GM21528 (cell line): ENCODE data around the gene IL17RE.
"Not testable (repeated sequence)": the region's sequence is repeated elsewhere in the genome, so short reads cannot be mapped to it uniquely, and the experiment has no call there.

Experiments used
- ATAC-seq: cut with Tn5 transposase; IDR thresholded peaks from one replicate; pipeline ENCODE4 v1.9.1; 2021; ENCODE audit warnings: mild to moderate bottlenecking, moderate library complexity; ENCODE audit not compliant: unreplicated experiment, low FRiP score

The IL17RE gene

DNA sequence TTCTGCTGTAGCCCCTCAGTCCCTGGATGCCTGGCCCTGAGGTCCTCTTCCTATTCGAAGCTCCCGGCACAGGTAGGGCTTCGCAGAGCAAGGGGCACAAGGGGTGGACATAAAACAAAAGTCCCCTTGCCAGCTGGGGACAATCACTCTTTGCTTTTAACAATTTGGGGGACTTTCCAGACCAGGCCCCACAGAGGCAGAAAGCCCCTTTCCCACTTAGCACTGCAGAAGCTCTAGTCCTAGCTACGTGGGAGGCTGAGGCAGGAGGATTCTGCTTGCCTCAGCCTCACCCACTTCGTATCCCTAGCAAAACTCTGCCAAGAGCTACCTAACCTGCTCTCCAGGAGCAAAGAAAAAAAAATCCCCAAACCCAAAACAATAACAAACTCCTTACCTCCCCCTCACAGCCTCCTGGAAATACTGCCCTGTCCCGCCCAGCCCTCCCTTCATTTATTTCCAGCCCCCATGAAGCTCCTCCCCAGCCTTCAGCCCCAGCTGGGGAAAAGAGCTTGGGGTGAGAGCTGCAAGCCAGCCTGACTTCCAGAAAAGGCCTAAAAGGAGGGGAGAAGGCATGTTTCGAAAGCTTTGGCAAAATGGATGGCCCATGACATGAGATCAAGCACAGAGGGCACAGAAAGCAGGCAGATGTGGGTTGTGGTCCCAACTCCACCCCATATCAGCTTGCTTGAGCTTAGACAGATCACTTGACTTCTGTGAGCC lies 22.7 kb upstream of the IL17RE start, which contains the start of gene CIDEC:
Gene CIDEC (minus strand): TSS at position 424 of the 720 bp plus-strand sequence. CDS start 1,767 bp downstream, outside the sequence.
- ATAC-seq, result no peak

DNA sequence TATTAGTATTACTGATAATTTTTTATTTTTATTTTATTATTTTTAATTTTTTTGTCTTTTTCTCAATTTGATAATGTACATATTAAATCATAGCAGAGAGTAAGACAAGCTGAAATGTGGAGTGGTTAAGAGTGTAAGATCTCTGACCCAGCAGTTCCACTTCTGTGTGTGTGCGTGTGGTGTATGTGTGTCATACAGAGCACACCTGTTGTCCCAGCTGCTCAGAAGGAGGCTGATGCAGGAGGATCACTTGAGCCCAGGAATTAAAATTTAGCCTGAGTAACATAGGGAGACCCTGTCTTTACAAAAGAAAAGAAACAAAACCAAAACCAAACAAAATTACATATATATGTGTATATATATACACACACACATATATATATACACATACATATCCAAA lies 21.2 kb upstream of the IL17RE start:
- ATAC-seq, result no peak

DNA sequence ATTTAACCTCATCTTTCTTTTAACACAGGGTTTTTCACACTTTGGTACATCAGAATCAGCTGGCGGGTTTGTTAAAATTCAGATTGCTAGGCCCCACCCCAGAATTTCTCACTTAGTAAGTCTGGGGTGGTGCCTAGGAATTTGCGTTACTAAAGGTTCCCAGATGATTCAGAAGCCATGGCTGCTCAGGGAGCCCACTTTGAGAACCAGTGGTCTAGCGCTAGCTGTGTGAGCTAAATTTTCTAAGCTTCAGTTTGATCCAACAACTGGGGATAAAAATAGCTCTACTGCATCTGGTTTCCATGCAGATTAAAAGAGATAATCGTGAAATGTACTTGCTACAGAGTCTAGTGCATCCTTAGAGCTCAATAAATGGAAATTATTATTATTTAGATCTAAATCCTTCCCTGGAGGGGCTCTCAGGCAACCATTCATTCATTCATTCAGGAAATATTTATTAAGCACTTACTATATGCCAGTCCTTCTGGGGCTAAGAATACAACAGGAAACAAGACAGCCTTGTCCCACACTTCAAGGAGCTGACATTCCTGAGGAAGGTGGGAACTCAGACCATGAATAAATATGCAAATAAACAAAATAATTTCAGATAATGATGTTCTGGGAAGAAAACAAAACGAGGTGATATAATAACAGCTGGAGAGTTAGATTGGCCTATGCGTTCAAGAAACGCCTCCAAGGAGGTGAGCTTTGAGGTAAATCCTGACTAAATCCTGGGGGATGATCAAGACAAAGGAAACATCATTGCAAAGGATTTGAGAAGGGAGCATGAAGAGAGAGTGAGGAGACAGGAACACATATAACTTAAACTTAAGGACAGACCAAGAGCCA lies 18.7 kb upstream of the IL17RE start:
- no peak for ATAC-seq

GRCh38 chr3:9884555-9885165 lies 18.0 kb upstream of the IL17RE start:
- ATAC-seq, result no peak

GRCh38 chr3:9886328-9886727 lies 16.3 kb upstream of the IL17RE start:
- ATAC-seq, result no peak

GRCh38 chr3:9887480-9887879 lies 15.2 kb upstream of the IL17RE start:
- ATAC-seq, result no peak

GRCh38 chr3:9888540-9888939 lies 14.1 kb upstream of the IL17RE start:
- ATAC-seq, result no peak

DNA sequence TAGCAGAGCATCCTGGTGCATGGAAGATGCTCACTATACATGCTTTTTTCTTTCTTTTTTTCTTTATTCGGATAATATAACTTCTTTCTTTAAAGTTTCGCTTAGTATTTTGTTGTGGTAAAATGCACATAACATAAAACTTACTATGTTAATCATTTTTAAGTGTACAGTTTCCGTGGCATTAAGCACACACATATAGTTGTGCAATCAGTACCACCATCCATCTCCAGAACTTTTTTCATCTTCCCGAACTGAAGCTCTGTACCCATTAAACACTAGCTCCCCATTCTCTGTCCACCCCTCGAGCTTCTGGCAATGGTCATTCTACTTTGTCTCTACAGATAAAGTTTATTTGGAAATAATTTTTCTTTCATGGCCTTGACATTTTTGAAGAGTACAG lies 13.2 kb upstream of the IL17RE start:
- ATAC-seq, result no peak

- ATAC-seq, result peak; percentile 70
Measured at GRCh38 chr3:9890249-9891071, 12.2 kb upstream of the IL17RE start, which contains the start of gene JAGN1. JAGN1 (plus strand) TSS chr3:9890610; CDS start chr3:9890723, 113 bp downstream.

DNA sequence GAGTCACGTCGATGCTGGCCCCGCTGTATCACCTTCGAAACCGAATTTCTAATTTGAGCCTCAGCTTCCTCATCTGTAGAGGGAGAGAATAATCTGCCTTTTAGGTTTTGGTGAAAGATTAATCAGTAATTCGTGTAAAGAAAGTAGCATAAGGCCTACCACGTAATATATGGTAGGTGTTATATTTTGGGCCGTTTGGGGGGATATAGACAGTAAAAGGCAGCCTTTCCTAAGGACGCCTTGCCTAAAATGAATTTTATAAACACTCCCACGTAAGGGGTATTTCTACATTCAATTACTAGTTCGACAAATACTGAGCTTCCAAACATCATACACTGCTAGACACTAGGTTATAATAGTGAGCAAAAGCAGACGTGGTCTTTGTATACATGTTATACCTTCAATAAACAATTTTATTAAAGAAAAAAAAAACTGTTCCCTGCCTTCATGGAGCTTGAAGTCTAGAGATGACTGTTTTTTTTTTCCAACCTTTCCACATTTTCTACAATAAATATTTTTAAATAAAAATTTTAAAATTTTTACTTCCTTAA lies 11.5 kb upstream of the IL17RE start:
- no peak for ATAC-seq

GRCh38 chr3:9893739-9894138 lies 8.9 kb upstream of the IL17RE start:
- ATAC-seq, result no peak

DNA sequence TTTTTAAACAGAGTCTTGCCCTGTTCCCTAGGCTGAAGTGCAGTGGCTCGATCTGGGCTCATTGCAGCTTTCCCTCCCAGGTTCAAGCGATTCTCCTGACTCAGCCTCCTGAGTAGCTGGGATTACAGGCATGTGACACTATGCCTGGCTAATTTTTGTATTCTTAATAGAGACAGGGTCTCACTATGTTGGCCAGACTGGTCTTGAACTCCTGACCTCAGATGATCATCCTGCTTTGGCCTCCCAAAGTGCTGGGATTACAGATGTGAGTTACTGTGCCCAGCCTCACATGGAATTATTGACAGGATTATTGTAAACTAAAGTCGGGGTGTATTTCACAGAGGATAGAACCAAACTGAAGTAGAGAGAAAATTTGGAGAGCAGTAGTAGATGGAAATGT lies 6.9 kb upstream of the IL17RE start:
- not testable (repeated sequence) for ATAC-seq

DNA sequence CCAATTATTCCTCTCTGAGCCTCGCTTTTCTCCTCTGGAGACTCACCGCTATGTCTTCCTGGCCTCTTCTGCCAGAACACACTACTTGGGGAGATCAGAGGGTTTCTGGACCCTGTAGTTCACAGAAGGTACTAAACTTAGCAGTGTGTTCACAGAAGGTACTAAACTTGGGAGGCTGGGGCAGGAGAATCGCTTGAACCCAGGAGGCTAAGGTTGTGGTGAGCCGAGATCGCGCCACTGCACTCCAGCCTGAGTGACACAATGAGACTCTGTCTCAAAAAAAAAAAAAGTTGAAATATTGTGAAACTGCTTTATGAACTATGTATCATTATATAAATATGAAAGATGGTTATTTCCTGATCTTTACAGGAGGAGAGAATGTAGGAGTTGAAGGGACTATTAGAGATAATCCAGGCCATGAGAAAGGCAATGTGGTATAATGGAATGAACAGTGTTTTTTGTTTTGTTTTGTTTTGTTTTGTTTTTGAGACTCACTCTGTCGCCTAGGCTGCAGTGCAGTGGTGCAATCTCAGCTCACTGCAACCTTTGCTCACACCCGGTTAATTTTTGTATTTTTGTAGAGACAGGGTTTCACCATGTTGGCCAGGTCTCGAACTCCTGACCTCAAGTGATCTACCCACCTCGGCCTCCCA lies 5.8 kb upstream of the IL17RE start:
- ATAC-seq, result not testable (repeated sequence)

DNA sequence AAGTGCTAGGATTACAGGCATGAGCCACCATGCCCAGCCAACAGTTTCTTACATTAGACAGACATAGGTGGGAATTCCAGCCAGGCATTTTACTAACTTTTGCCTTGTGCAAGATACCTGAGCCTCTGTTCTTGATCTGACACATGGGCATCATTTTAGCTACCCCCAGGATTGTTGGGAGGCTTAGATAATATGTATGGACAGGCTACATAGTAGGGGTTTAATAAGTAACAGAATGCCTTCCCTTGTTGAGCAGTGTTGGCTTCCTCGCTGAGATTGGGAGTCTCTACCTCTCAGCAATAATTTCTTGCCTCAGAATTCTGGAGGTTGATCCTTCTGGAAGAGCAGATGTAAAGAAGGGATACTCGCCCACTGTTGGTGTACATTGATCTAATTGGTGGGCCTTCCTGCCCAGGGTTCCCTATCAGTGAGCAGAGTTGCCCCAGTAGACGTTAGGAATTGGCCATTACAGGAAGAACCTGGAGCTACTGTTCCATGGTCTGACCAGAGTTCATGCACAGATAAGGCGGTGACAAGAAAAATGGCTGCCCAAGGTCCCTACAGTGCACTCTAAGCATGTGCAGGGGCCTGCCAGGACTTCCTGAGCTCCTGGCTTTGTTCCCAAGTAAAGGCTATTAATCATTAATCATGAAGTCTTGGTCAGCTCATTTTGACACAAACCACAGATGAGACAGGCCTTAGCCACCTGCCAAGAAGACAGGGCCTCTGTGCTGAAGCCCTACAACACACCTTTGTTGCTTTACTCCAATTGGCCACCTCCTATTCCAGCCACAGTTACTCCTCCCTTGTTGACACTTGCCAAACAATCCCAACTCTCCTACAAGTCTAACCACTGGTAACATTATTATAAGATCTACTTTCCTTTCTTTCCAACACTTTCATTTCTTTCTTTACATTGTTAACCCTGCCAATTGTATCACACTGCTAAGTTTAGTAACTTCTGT lies 5.0 kb upstream of the IL17RE start:
- no peak for ATAC-seq

DNA sequence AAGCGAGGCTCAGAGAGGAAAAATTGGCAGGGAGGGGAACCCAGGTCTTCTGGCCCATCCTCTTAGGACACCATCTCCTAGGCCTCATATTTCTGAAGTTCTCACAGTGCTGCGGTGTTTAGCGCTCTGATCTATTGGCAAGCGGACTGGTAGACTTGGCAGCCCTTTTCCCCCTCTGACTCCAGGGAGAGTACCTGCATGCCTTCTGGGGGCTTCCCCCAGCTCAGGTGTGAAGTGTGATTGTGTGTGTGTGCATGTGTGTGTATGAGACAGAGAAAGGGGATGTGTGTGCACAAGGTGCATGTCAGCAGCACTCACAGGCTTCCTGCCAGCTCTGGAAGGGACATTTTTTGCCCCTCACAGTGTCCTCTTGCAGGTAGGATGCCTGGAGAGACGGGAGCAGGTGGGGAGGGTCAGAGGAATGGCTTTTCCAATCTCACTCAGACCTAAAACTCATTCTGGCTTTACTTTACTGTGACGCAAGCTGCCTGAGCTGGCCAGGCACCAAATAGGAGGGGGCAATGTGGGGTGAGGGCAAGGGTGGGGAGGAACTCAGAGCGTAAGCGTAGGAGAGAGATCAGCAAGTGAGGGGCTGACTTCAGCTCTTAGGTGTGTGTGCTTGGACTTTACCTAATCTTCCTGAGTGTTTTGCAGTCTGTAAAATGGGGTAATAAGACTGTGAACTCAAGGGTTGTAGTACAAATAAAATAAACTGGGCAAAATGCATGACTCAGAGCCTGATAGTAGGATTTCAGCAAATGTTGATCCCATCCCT lies 4.0 kb upstream of the IL17RE start:
- ATAC-seq, result no peak

DNA sequence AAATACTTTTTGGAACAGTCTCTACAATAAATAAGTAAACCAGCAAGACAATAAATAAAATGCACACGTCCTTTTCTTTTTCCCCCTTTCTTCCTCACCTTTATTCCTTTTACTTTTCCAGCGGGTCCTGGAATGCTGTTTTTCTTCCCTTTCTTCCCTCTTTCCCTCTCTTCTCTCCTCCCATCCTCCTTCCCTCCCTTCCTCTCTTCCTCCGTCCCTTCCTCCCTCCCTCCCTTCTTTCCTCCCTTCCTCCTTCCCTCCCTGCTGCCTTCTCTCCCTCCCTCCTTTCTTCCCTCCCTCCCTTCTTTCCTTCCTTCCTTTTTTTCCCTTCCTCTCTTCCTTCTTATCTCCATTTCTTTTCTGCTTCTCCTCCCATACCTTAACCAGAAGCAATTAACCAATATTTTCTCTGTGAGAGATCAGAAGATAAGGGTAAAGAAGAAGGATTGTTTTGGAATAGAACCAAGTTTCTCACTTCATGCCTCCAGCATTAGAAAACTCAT lies 3.3 kb upstream of the IL17RE start:
- no peak for ATAC-seq

DNA sequence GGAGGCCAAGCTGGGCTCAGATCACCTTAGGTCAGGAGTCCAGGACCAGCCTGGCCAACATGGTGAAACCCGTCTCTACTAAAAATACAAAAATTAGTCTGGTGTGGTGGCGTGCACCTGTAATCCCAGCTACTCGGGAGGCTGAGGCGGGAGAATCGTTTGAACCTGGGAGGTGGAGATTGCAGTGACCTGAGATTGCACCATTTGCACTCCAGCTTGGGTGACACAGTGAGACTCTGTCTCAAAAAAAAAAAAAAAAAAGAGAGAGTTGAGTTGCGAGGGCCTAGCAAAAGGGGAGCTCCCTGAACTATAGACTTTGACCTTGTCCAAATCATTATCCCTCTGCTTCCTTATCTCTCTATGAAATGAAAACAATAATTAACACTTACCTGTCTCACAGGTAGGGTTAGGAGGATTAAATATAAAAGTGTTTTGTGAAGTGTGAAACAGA lies 1.7 kb upstream of the IL17RE start:
- not testable (repeated sequence) for ATAC-seq
